ENCODE results near the gene ABLIM3. TPM values are rescaled to one million over a fixed set of nuclear protein-coding genes. Genes with fewer than 3 reads are reported as not detected.
A peak's percentile ranks its signal among the peaks of the same experiment; 100 is the strongest.

ABLIM3 gene
- total RNA-seq, 1 experiment from 2014 or later = not detected

DNA sequence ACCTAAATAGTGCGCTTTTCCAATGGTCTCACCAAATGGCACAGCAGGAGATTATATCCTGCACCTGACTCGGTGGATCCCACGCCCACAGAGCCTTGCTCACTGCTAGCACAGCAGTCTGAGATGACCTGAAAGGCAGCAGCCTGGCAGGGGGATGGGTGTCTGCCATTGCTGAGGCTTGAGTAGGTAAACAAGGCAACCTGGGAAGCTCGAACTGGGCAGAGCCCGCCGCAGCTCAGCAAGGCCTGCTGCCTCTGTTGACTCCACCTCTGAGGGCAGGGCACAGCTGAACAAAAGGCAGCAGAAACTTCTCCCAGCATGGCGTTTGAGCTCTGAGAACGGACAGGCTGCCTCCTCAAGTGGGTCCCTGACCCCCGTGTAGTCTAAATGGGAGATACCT lies 18.1 kb upstream of the ABLIM3 start:
- Mint-ChIP-seq H3K27ac (ENCODE audit: unreplicated experiment) (no peak overlapping the region), H3K4me1 (ENCODE audit: low read depth, unreplicated experiment) (peaks cover 17% of the 10 kb centered on the region), H3K9me3 (ENCODE audit: unreplicated experiment) (no peaks in the 10 kb centered on the region), H3K36me3 (ENCODE audit: insufficient read depth, unreplicated experiment) (no peaks in the 10 kb centered on the region), H3K4me3 (ENCODE audit: unreplicated experiment) (no peak overlapping the region), H3K27me3 (ENCODE audit: insufficient read depth, unreplicated experiment) (peaks cover 18% of the 10 kb centered on the region)
- CTCF ChIA-PET = interaction anchor here (1.2 kb wide), 1 partner anchor 9 kb away, joined by 3 read pairs; no protein-coding TSS in a partner anchor
- no TSS peak for BruUV-seq (replicated peaks)
- no peak for DNase-seq
- H3K4me1 ChIP-seq = no peaks in the 10 kb centered on the region
- POLR2A ChIA-PET = no interaction called here
- H3K4me3 ChIP-seq (ENCODE audit: low read depth, low read length) = no peak overlapping the region
- intact Hi-C loops (cut with micrococcal nuclease; ENCODE audit: unreplicated experiment) = no loop called here
- no peaks in the 10 kb centered on the region for H3K9me3 ChIP-seq
- TF ChIP-seq, protein P1, sequence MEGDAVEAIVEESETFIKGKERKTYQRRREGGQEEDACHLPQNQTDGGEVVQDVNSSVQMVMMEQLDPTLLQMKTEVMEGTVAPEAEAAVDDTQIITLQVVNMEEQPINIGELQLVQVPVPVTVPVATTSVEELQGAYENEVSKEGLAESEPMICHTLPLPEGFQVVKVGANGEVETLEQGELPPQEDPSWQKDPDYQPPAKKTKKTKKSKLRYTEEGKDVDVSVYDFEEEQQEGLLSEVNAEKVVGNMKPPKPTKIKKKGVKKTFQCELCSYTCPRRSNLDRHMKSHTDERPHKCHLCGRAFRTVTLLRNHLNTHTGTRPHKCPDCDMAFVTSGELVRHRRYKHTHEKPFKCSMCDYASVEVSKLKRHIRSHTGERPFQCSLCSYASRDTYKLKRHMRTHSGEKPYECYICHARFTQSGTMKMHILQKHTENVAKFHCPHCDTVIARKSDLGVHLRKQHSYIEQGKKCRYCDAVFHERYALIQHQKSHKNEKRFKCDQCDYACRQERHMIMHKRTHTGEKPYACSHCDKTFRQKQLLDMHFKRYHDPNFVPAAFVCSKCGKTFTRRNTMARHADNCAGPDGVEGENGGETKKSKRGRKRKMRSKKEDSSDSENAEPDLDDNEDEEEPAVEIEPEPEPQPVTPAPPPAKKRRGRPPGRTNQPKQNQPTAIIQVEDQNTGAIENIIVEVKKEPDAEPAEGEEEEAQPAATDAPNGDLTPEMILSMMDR (IDR thresholded peaks at IDR 0.05; ENCODE audit: insufficient read depth in 1 of 2, low read depth in 1 of 2, low read length in 1 of 2, severe bottlenecking in 1 of 2, unreplicated experiment in 1 of 2) = no peak
- no peaks in the 10 kb centered on the region; the same call in 1 of the 2 replicates for H3K27me3 ChIP-seq (replicated peaks; ENCODE audit: control insufficient read depth, insufficient read depth, low read length)
- H3K36me3 ChIP-seq (ENCODE audit: control insufficient read depth, insufficient read depth, low read length) = no peaks in the 10 kb centered on the region

DNA sequence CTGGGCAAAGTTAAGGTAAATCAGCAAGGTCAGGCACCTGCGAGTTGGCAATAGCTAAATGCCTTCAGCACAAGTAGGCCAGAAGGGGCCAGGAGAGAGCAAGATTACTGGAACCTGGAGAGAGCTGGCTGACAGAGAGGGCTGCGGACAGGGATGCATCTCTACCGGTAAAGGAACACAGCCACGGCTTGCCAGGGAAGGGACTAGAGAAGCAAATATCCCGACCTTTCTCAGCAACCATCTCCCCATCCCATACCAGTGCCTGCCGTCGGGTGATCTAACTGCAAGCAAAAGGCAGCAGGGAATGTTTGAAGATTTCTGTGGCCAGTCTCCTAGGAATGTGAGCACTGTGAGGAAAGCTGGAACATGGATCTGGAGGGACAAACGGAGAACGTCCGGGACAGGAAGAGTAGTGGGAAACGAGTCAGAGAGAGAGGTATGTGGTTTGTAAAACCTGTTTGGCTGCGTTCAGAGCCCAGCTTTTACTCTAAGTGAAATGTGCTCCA lies 15.9 kb upstream of the ABLIM3 start:
- DNase-seq = peak; percentile 54 to 60
- TF ChIP-seq, protein P1 (IDR thresholded peaks at IDR 0.05; ENCODE audit: insufficient read depth in 1 of 2, low read depth in 1 of 2, low read length in 1 of 2, severe bottlenecking in 1 of 2, unreplicated experiment in 1 of 2) = peak; percentile 9 to 37
- Mint-ChIP-seq H3K27me3 (ENCODE audit: insufficient read depth, unreplicated experiment) (peaks cover 9% of the 10 kb centered on the region), H3K27ac (ENCODE audit: unreplicated experiment) (no peak overlapping the region), H3K4me3 (ENCODE audit: unreplicated experiment) (peak overlapping the region; percentile 53), H3K9me3 (ENCODE audit: unreplicated experiment) (no peaks in the 10 kb centered on the region), H3K36me3 (ENCODE audit: insufficient read depth, unreplicated experiment) (no peaks in the 10 kb centered on the region), H3K4me1 (ENCODE audit: low read depth, unreplicated experiment) (peaks cover 24% of the 10 kb centered on the region)
- CTCF ChIA-PET = interaction anchor here (0.7 to 1.5 kb wide), 11 partner anchors 11 to 1647 kb away, joined by 3 to 20 read pairs (median 5); no protein-coding TSS in a partner anchor
- Histone ChIP-seq H3K4me3 (ENCODE audit: low read depth, low read length) (no peak overlapping the region), H3K36me3 (ENCODE audit: control insufficient read depth, insufficient read depth, low read length) (no peaks in the 10 kb centered on the region), H3K4me1 (no peaks in the 10 kb centered on the region), H3K27me3 (replicated peaks; ENCODE audit: control insufficient read depth, insufficient read depth, low read length) (no peaks in the 10 kb centered on the region; the same call in 1 of the 2 replicates), H3K9me3 (no peaks in the 10 kb centered on the region)
- no TSS peak for BruUV-seq (replicated peaks)
- intact Hi-C loops (cut with micrococcal nuclease; ENCODE audit: unreplicated experiment) = no loop called here
- POLR2A ChIA-PET = interaction anchor here (0.6 kb wide), 1 partner anchor 885 kb away, joined by 4 read pairs; no protein-coding TSS in a partner anchor

DNA sequence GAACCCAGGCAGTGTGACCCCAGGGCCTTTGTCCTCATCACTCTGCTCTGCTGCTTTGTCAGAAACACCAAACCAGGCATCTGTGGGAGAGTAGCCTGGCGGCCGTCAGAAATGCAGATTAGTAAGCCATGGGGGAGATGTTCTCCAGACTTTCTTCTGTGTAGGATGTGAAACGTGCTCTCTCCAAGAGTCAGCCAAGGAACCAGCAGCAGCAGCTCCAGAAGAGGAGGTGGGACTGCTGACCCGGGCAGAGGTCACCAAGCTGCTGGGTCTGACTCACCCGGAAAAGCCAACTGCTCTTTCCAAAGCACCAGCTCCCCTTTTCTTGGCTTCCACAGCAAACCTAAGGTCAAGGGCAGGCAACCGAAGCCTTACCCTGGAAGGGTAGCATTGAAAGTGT lies 14.4 kb upstream of the ABLIM3 start:
- Mint-ChIP-seq H3K36me3 (ENCODE audit: insufficient read depth, unreplicated experiment) (no peaks in the 10 kb centered on the region), H3K4me3 (ENCODE audit: unreplicated experiment) (no peak overlapping the region), H3K4me1 (ENCODE audit: low read depth, unreplicated experiment) (peaks cover 30% of the 10 kb centered on the region), H3K9me3 (ENCODE audit: unreplicated experiment) (no peaks in the 10 kb centered on the region), H3K27ac (ENCODE audit: unreplicated experiment) (no peak overlapping the region), H3K27me3 (ENCODE audit: insufficient read depth, unreplicated experiment) (peaks cover 9% of the 10 kb centered on the region)
- no peaks in the 10 kb centered on the region for H3K9me3 ChIP-seq
- TF ChIP-seq, protein P1 (IDR thresholded peaks at IDR 0.05; ENCODE audit: insufficient read depth in 1 of 2, low read depth in 1 of 2, low read length in 1 of 2, severe bottlenecking in 1 of 2, unreplicated experiment in 1 of 2) = no peak
- no peaks in the 10 kb centered on the region for H3K36me3 ChIP-seq (ENCODE audit: control insufficient read depth, insufficient read depth, low read length)
- intact Hi-C loops (cut with micrococcal nuclease; ENCODE audit: unreplicated experiment) = no loop called here
- no peak for DNase-seq
- BruUV-seq (replicated peaks) = no TSS peak
- H3K4me3 ChIP-seq (ENCODE audit: low read depth, low read length) = no peak overlapping the region
- POLR2A ChIA-PET = no interaction called here
- CTCF ChIA-PET = no interaction called here
- H3K27me3 ChIP-seq (replicated peaks; ENCODE audit: control insufficient read depth, insufficient read depth, low read length) = no peaks in the 10 kb centered on the region; the same call in 1 of the 2 replicates
- H3K4me1 ChIP-seq = no peaks in the 10 kb centered on the region

All from Caco-2 (cell line).